Keratinocyte (primary cell): ENCODE results near the gene RGS9BP. TPM values are rescaled to one million over a fixed set of nuclear protein-coding genes. Genes with fewer than 3 reads are reported as not detected.

Source experiments
- DNase-seq: peaks from one replicate; pipeline ENCODE4 v3.0.0-alpha.2; 2011; ENCODE audit warnings: low read depth, missing footprints, low spot score
- FAIRE-seq: peaks from 2 replicates; lab custom pipeline; 2011; peaks lifted over from hg19 to GRCh38; lab: Jason Lieb, UNC
- H2AFZ ChIP-seq: 2 replicates; pipeline ENCODE4 v1.6.0; 2012; ENCODE audit warnings: low read length, control low read depth, inconsistent platforms; ENCODE audit not compliant: control insufficient read depth
- H3K27ac ChIP-seq: 2 replicates; pipeline ENCODE4 v1.5.1; 2011; ENCODE audit warnings: low read length; ENCODE audit not compliant: control insufficient read depth, insufficient read depth
- H3K27me3 ChIP-seq: 3 replicates; pipeline ENCODE4 v1.6.0; 2011; ENCODE audit warnings: low read length; ENCODE audit not compliant: control insufficient read depth, insufficient read depth; ENCODE audit errors: extremely low read depth
- H3K36me3 ChIP-seq, 2 experiments: 2 replicates in 1 of 2; 3 replicates in 1 of 2; pipeline ENCODE4 v1.5.1; 2011; ENCODE audit warnings: low read length in 2 of 2, mild to moderate bottlenecking in 1 of 2; ENCODE audit not compliant: control insufficient read depth in 2 of 2, insufficient read depth in 2 of 2; ENCODE audit errors: extremely low read depth in 1 of 2
- H3K4me1 ChIP-seq: 3 replicates; pipeline ENCODE4 v1.5.1; 2011; ENCODE audit warnings: low read length; ENCODE audit not compliant: control insufficient read depth, insufficient read depth; ENCODE audit errors: extremely low read depth
- H3K4me2 ChIP-seq: 3 replicates; pipeline ENCODE4 v1.6.0; 2011; ENCODE audit warnings: low read depth, low read length; ENCODE audit not compliant: control insufficient read depth, insufficient read depth; ENCODE audit errors: extremely low read depth
- H3K4me3 ChIP-seq, 3 experiments: fragments of 200-600 bp in 1 of 3; sonication (generic) in 1 of 3; 2 replicates in 2 of 3; 3 replicates in 1 of 3; pipeline ENCODE4 v1.5.1; 2011 to 2016; ENCODE audit warnings: low read length in 3 of 3, mild to moderate bottlenecking in 3 of 3, control low read depth in 2 of 3, inconsistent platforms in 1 of 3, low read depth in 1 of 3, mixed read lengths in 1 of 3, mixed run types in 1 of 3, moderate library complexity in 1 of 3; ENCODE audit not compliant: control insufficient read depth in 2 of 3, insufficient read depth in 2 of 3; ENCODE audit errors: extremely low read depth in 1 of 3
- H3K79me2 ChIP-seq: 2 replicates; pipeline ENCODE4 v1.6.0; 2012; ENCODE audit warnings: low read length; ENCODE audit not compliant: control insufficient read depth, insufficient read depth
- H3K9ac ChIP-seq: 3 replicates; pipeline ENCODE4 v1.6.0; 2011; ENCODE audit warnings: low read length; ENCODE audit not compliant: control insufficient read depth, insufficient read depth; ENCODE audit errors: extremely low read depth
- H3K9me1 ChIP-seq: 3 replicates; pipeline ENCODE4 v1.6.0; 2011; ENCODE audit warnings: low read length; ENCODE audit not compliant: control insufficient read depth, insufficient read depth; ENCODE audit errors: extremely low read depth
- H3K9me3 ChIP-seq: 2 replicates; pipeline ENCODE4 v1.5.1; 2012; ENCODE audit warnings: low read depth, low read length; ENCODE audit not compliant: control insufficient read depth
- H4K20me1 ChIP-seq: 3 replicates; pipeline ENCODE4 v1.6.0; 2011; ENCODE audit warnings: low read length; ENCODE audit not compliant: control insufficient read depth, insufficient read depth; ENCODE audit errors: extremely low read depth
- CTCF ChIP-seq, 3 experiments: IDR thresholded peaks in 1 of 3; conservative IDR thresholded peaks in 1 of 3; optimal IDR thresholded peaks in 1 of 3; 2 replicates in 2 of 3; 3 replicates in 1 of 3; pipeline versions ENCODE3 to v1.5.1; 2011; ENCODE audit warnings: low read length in 3 of 3, mild to moderate bottlenecking in 3 of 3, moderate library complexity in 2 of 3, control low read depth in 1 of 3, inconsistent platforms in 1 of 3; ENCODE audit not compliant: insufficient read depth in 2 of 3; ENCODE audit errors: extremely low read depth in 1 of 3
- EZH2 ChIP-seq: IDR thresholded peaks from one replicate; pipeline ENCODE4 v1.6.1; 2012; ENCODE audit warnings: inconsistent platforms, mild to moderate bottlenecking, low read length, moderate library complexity
- dilution Hi-C: fragments of 300-500 bp; cut with MboI; formaldehyde crosslinking; loops from one replicate; pipeline ENCODE4 v1.7.0; 2020; ENCODE audit warnings: low sequenced_read_pairs; ENCODE audit not compliant: extremely low pct_ligation_motif_present
- polyA plus RNA-seq, 5 experiments: library from polyadenylated mRNA; depleted of rRNA in 3 of 5; stranded (reverse) in 3 of 5; stranded (forward) in 1 of 5; unstranded in 1 of 5; fragments of >200 nt; gene quantifications; 1 replicate in 1 of 5; 2 replicates in 3 of 5; 3 replicates in 1 of 5; pipeline versions ENCODE4 v1.2.1 to v1.2.3, GENCODE V29; 2011 to 2012; ENCODE audit warnings: missing spikeins in 2 of 5, low read depth in 1 of 5, low replicate concordance in 1 of 5

Gene RGS9BP
- polyA plus RNA-seq, 1 donor (not counting 4 experiments of a cell fraction or from before 2014, with no cell fraction given), result 0.01 TPM

GRCh38 chr19:32649751-32650150 lies 25.9 kb upstream of the RGS9BP start:
- Histone ChIP-seq H3K4me1 (no peaks in the 10 kb centered on the region), H3K4me2 (no peak overlapping the region), H3K36me3 (peaks cover 15 to 19% of the 10 kb centered on the region in 2 experiments), H3K27me3 (no peaks in the 10 kb centered on the region), H3K4me3 (no peak overlapping the region), H3K9ac (no peak overlapping the region), H4K20me1 (no peaks in the 10 kb centered on the region), H2AFZ (no peak overlapping the region), H3K79me2 (peaks cover 8% of the 10 kb centered on the region), H3K27ac (no peak overlapping the region), H3K9me1 (no peaks in the 10 kb centered on the region), H3K9me3 (no peaks in the 10 kb centered on the region)
- dilution Hi-C loops, result no loop called here
- FAIRE-seq (no peak), DNase-seq (no peak)
- no peak for TF ChIP-seq CTCF (optimal IDR thresholded peaks at IDR 0.05 in 1 of 3, IDR thresholded peaks at IDR 0.05 in 1 of 3, conservative IDR thresholded peaks at IDR 0.05 in 1 of 3; ENCODE audit: extremely low read depth in 1 of 3, insufficient read depth in 2 of 3, low read length in 3 of 3)
- TF ChIP-seq EZH2, result no peak

DNA sequence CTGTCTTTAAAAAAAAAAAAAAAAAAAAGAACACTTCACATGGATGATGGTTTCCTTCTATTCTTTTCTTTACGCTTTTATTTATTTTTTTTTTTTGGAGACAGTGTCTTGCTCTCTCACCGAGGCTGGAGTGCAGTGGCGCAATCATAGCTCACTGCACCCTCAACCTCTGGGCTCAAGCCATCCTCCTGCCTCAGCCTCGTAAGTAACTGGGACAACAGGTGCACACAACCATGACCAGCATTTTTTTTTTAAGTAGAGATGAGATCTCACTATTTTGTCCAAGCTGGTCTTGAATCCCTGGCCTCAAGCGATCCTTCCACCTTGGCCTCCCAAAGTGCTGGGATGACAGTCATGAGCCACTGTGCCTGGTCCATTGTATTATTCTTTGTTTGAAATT lies 25.0 kb upstream of the RGS9BP start:
- no peak overlapping the region for H2AFZ ChIP-seq
- dilution Hi-C loops, result no loop called here
- no peaks in the 10 kb centered on the region for H3K9me3 ChIP-seq
- no peak for TF ChIP-seq EZH2
- TF ChIP-seq CTCF (optimal IDR thresholded peaks at IDR 0.05 in 1 of 3, IDR thresholded peaks at IDR 0.05 in 1 of 3, conservative IDR thresholded peaks at IDR 0.05 in 1 of 3; ENCODE audit: extremely low read depth in 1 of 3, insufficient read depth in 2 of 3, low read length in 3 of 3), result no peak
- no peak overlapping the region for H3K9ac ChIP-seq
- no peak overlapping the region for H3K4me3 ChIP-seq
- no peak for DNase-seq
- no peak overlapping the region for H3K27ac ChIP-seq
- no peaks in the 10 kb centered on the region for H3K4me1 ChIP-seq
- H4K20me1 ChIP-seq, result no peaks in the 10 kb centered on the region
- H3K9me1 ChIP-seq, result no peaks in the 10 kb centered on the region
- peaks cover 10% of the 10 kb centered on the region for H3K79me2 ChIP-seq
- H3K36me3 ChIP-seq, result peaks cover 19 to 22% of the 10 kb centered on the region in 2 experiments
- no peaks in the 10 kb centered on the region for H3K27me3 ChIP-seq
- H3K4me2 ChIP-seq, result no peak overlapping the region
- FAIRE-seq, result no peak
